Stimulated activated CD8-positive, alpha-beta memory T cell treated with anti-CD3 and anti-CD28 coated beads, Interleukin-15, amount 100 ng/mL, for 1 hour (primary cell): Measurements from ENCODE around the gene FBXO24.

Experiments
- DNase-seq: peaks from one replicate; pipeline ENCODE4 v3.0.0-alpha.2; 2020; ENCODE audit warnings: low read depth

FBXO24 gene

GRCh38 chr7:100574362-100575205 is 11.5 kb upstream of the FBXO24 start:
- DNase-seq = no peak

DNA sequence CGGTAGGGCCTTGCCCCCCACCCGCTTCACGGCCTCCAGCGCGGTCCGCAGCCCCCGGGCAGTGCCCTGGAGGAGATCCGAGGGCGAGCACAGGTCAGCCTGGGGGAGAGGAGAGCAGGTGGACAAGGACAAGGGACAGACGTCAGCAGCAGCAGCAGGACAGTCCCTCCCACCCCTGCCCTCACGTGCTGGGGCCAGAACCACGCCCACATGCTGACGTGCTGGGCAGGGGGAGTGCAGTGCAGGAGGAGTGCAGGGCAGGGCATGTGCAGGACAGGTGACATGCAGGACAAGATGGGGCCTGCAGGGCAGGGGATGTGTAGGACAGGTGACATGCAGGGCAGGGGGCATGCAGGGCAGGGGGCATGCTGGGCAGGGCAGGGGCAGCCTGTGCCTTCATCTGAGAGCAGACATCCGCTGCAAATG is 10.9 kb upstream of the FBXO24 start:
- no peak for DNase-seq

DNA sequence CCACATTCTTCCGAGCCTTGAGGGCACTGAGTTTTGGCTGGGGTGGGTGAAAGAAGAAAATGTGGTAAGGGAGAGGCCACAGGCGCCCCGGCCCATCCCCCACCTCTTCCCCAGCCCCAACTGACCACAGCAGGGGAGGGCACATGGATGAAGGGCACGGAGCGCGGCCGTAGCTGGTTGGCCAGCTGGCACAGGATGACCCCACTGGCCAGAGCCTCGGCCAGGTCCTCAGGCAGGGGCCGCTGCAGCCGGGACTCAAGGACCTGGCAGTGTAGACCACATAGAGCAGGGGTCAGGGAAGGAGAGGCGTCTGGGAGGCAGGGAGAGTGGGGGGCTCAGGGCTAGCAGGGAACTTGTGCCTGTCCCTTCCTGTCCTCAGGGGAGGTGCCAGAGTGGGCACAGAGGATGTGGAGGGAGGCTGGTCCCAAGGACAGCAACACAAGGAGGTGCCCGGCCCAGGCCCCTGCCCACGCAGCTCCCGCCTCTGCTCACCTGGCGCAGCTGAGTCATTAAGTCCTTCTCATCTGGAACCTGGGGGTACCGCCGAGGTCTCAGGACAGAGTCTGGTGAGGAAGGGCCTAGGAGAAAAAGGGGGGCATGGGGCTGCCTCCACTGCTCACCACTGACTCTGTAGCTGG is 10.3 kb upstream of the FBXO24 start:
- DNase-seq = no peak

DNA sequence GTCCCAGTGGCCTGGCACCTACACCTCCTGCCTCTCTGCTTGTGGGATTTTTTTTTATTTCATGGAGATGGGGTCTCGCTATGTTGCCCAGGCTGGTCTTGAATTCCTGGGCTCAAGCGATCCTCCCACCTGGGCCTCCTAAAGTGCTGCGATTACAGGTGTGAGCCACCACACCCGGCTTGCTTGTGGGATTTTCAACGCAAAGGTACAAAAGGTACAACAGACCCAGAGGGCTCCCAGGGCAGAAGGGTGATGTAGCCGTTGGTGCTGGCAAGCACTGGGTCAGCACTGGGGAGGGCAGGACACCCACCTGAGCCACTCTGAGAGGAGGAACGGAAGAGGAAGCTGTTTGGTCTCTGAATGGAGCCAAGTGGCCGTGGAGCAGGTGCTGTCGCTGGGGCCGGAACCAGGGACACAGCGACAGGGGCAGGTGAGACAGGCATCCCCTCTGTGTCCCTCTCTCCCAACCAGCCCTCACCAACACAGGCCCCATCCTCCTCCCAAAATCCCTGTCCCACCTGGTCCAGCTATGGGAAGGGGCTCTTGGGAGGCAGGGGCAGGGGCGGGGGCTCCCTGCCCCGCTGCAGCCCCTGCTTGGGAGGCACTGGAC is 9.6 kb upstream of the FBXO24 start:
- no peak for DNase-seq

DNA sequence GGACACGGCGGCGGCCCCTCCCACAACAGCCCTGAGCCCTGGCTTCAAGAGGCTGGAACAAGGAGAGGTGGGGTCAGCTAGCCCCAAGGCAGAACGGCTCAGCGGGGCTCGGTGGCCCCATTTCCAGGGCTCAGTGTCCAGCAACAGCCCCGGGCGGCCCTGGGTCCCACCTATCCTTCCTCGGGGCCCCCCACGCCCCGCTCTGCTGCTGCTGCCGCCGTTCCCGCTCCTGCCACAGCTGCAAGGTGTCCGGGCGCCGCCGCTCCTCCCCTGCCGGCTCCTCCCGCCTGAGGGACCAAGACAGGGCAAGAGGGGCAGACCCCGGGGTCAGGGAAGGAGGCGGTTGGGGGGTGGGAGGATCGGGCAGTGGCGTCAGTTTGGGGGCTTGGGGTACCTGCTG is 9.0 kb upstream of the FBXO24 start:
- no peak for DNase-seq

DNA sequence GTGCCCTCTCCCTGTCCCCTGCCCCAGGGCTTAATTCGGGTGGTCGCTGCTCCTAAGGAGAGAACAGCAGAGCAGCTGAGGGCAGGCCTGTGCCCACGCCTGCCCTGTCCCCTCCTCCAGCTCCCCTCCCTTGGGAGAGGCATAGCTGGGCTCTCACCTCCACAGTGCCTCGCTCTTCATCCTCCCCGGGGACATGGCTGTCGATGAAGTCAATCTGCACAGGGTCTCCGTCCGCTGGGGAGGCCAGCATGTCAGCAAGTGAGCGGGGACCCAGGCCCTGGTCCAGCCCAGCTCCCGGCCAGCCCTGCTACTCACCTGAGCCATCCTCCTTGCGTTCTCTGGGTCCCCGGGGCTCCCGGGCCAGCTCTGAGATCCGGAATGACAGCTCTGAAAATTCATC is 8.6 kb upstream of the FBXO24 start:
- DNase-seq = no peak

DNA sequence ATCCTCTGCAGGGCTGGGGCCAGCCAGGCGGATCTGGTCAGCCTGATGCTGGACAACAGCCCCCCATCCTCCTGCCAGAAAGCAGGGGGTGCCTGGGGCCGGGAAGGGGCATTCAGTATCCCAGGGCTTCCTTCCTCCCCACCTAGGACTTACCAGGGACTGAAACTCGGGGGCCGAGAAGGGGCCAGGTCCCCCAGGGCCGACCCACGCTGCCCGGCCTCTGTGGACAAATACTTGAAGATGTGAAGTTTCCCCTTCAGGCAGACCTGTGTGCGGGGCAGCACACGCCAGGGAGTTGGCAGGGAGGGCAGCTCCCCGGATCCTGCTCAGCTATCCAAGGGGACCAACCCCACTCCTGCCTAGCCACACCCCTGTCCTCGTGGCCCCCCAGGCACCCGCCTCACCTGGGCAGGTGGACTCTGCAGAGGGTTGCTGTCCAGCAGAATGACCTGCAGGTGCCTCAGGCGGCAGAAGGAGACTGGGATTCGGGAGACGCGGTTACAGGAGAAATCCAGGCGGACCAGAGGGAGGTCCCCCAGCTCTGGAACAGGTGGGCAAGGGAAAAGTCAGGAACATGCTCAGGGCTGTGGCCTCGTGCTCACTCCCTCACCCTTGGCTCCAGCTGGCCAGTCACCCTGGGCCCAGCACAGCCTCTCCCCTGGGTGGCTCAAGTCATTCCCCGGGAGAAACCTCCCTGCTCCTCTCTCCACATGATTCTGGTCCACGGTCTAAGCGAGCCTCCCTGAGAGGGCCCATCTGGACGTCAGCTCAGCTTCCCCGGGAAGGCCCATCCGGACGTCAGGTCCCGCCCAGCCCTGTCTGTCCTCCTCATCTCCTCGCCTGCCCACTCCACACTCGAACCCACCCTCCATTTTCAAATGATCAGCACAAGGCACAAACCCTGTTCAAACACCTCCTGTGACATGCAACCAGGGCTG is 7.6 kb upstream of the FBXO24 start:
- no peak for DNase-seq

GRCh38 chr7:100580466-100581283 is 5.5 kb upstream of the FBXO24 start:
- DNase-seq = no peak

DNA sequence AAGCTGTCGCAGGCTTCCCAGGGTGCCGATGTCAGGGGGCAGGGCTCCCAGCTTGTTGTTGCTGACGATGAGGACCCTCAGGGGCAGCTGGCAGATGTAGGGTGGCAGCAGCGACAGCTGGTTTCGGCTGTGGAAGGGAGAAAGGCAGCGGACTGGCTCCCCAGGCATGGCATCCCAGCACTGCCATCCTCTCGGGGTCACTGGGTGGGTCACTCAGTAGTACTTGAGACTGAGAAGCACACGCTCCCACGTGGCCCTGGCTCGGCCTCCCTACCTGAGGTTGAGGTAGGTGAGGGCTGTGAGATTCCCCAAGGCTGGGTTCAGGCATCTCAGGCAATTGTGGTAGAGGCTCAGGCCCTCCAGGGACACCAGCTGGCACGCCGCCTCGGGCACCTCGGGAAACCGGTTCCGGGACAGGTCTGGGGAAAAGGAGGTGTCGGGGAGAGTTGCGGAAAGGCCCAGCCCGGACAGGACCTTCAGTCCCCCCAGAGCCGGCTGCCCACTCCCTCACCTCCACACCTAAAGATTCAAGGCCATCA is 4.0 kb upstream of the FBXO24 start:
- no peak for DNase-seq

- DNase-seq = no peak
Observed at GRCh38 chr7:100582650-100583049, 3.5 kb upstream of the FBXO24 start.

- peak; percentile 35 for DNase-seq
Observed at GRCh38 chr7:100583132-100584053, 2.7 kb upstream of the FBXO24 start.

DNA sequence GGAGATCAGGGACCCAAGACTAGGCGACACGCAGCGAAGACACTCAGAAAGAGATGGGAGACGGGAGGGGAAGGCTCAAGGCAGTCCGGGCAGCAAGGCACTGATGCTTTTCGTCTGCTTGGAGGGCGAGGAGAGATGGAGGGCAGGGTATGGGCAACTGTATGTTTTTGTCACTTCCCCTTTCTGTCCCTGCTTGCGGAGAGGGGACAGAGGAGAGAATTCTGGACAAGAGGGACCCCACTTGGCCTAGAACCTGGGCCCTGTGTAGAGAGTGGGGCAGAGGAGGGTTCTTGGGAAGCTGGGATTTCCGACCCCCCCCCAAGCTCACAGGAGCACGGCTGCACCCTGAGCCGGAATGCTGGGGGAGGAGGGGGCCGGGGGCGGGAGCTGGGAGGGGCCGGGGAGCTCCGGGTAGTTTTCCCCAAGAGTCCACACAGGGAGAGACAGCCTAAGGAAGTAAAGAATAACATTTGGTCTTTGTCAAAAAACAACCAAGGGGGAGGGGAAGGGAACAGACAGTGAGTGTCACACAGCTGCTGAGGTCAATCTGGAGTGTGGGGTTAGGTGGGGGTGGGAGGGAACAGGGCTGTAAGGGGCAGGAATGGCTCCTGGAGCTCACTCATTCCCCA is 2.0 kb upstream of the FBXO24 start:
- no peak for DNase-seq

DNA sequence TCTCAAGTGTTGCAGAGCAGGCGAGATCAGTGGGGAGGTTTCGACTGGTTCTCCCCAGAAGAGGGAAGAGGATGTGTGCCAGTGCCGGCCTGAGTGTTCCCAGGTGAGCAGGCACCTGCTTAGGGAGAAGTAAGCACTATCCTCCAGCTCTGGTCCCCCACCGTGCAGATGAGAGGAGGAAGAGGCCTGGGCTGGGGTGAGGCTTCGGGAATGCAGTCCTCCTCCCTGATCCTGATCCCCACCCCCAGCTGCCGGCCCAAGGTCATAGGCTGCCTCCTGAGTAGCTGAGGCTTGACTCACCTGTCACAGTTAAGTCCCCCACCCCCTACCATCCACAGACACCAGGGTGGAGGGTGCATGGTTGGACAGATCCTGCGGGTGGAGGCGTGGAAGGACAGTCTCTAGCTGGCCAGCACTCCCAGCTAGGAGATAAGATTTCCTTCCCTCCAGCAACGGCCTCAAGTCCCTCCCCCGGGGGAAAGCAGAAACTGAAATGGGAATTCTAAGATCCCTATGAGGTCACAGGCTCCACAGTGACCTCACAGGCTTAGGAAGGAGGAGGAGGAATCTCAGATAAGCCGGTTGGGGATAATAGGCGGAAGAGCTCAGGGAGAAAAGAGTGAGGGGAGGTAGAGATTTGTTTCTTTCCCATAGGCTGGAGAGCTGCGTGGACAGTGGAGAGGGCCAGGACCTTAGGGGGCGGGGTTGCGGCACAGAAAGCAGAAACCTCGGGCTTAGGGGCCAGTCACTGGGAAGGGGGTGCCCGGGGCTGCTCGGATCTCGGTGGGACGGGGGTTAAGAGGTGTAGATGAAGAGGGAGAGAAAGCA is 1.2 kb upstream of the FBXO24 start:
- DNase-seq = no peak

DNA sequence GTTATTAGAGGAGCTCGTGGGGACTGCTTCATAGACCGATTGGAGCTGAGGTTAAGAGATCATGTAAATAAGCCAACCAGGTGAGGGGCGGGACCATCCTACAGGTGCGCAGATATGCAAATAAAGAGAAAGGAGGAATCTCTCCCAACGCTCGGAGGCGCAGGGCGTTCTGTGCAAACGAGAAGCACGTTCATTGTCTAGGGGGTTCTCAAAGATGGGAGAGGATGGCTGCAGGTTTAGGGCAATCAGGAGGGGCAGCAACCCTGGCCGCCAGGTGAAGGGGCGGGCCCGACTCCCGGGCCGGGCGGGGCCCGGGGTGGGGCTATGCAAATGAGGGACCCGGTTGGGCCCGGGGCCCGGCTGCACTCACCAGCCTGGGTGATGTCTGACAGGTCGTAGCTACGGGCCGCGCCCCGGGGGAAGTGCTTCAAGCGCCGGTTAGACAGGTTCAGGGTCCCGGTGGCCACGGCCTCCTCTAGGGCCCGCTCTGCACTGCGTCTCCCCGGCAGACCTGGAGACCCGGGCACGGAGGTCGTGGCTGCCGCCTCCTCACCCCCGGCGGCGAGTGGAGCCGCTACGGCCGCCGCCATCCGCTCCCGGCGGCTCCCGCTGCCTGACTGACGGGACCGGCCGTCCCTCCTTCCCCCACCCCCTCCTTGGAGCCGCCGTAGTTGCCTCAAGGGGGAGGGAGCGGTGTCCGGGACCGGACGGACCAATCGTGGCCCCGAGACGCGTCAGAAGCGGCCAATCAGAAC is 440 bp upstream of the FBXO24 start, which contains the start of gene LRCH4:
LRCH4 (minus strand) TSS at position 619 of the 755 bp plus-strand sequence; CDS start at position 590, 29 bp downstream.
- DNase-seq = no peak

- DNase-seq = no peak
Observed at GRCh38 chr7:100588438-100588837, 2.3 kb downstream of the FBXO24 start.

DNA sequence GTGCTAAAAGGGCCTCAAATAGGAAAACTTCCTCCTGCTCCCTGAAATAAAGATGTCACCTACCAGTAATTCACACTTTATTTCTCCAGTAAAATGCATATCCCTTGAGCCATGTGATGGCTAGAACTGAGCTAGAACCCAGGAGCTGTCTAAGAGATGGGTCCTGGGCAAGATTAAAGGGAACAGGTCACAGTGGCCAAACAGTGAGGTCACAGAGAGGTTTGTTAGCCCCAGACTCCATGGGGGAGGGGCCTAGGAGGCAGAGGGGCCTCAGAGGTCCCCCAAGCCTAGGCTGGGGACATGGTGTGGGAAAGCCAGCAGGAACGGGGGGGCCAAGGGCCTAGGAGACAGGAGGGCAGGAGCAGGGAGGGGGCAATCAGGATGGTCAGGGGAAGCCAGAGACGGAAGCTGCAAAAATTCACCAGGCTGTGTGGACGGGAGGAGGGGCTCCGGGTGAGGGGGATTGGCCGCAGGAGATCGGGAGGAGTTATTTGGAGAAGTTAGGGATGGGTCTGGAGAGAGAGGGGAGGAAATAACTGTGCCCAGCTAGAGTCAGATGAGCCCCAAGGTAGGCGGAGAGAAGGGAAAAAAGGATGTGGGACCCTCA is 3.3 kb downstream of the FBXO24 start:
- no peak for DNase-seq

DNA sequence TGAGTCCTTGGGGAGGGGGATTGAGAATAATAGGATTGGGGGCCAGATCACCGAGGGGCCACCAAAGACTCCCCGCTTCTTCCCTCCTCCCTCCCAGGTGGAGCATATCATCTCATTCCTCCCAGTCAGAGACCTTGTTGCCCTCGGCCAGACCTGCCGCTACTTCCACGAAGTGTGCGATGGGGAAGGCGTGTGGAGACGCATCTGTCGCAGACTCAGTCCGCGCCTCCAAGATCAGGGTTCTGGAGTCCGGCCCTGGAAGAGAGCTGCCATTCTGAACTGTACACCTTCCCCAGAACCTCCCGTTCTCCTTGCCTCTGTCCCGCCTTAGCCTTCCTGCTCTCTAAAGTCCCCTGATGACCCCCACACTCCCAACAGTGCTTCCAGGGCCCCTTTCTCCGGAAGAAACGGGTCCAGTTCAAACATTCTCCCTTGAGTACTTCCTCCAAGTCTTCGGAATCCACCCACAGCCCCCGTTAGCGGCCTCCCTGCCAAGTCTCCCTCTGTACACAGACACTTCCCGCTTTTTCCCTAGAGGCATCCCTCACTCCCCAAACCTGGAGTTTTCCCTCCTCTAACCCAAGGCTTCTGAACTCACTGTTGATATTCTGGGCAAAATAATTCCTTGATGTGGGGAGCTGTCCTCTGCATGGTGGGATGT is 4.1 kb downstream of the FBXO24 start:
- no peak for DNase-seq
